Head of caudate nucleus (tissue), 42 donors: ENCODE results near the gene SEPTIN6.

Experiments used
- DNase-seq, 42 donors: peaks; one replicate each; pipeline versions ENCODE4 v3.0.0 to v3.0.0-alpha.2; 2020 to 2021; ENCODE audit warnings: mixed read lengths in 7 of 42
- intact Hi-C: fragments of 100-400 bp; cut with DNase I; formaldehyde crosslinking; loops from one replicate; pipeline ENCODE4 v1.15.0; 2022

The SEPTIN6 gene

DNA sequence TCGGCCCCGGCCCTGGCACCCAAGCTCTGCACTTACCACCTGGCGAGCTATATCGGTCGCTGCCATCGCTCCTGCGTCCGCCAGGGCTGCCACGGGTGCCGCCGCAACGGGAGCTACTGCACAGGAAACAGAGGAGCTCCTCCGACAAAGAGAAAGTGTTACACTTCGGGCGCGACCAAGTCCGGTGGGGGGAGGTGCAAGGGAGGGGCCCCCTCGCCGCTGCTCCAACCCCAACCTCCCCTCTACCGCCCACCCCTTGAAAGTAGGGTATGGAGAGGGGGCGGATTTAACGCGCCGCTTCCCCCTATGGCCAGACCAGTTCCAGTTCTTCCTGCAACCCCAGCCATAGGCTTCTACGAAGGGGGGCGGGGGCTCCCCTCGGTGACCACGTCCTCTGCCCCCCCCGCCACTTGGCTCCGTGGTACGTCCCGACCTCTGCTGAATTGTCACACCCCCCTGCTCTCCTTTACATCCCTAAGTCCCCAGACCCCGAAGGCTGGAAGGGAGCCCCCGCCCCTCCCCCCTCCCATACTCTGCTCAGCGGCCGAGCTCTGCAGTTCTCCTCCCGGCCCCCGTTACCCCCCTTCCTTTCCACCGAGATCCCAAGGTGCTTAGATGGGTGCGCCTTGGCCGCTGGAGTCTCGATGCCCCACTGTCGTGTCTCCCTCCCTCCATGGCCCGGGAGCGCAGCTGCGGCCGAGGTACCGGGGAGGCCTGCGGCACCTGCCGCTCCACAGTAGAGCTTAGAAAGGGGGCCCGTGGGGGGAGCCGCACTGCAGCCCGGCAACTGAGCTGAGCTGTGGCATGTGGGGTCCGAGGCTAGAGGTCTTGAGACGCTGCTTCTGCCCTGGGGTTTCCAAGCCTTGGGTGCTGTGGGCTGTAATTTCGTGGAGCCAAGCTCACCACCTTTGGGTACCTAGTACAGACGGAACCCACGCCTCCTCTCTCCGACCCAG is at the start of gene SEPTIN6:
SEPTIN6 (minus strand) TSS at position 129 of the 956 bp plus-strand sequence; CDS start at position 66, 63 bp downstream.
- intact Hi-C loops: no loop called here
- DNase-seq: peak in 41 of 42 donors; percentile 1 to 70 (median 43)

DNA sequence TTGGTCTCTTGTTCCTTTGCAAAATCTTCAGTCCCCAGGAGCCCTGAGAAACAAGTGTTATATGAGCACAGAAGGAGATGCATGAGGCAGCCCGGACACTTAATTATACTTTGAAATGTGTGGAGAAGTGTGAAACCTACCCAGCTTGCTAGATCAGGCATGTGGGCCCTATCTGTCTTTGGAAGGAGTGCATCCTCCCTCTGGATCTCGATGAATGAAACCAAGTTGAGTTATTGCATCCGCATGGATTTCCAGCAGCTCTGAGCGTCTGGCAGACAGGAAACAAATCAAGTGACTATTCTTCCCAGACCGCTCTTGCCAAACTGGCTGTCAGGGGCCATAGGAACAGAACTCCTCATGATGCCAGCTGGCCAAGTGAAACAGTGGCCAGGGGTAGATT is 45.8 kb upstream of the SEPTIN6 start:
- intact Hi-C loops: no loop called here
- DNase-seq: peak in 1 of 42 donors; percentile 13

DNA sequence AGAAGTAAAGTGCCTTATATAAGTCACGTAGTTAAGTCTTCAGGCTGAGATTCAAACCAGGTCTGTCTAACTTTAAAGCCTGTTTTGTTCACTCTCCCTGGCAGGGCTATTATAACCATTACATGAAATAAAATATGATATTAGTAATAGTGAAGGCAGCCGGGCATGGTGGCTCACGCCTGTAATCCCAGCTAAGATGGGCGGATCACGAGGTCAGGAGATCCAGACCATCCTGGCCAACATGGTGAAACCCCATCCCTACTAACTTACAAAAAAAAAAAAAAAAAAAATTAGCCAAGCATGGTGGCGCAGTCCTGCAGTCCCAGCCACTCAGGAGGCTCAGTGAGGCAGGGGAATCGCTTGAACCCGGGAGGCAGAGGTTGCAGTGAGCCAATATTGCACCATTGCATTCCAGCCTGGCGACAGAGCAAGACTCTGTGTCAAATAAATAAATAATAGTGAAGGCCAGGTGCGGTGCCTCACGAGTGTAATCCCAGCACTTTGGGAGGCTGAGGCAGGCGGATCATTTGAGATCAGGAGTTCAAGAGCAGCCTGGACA is 43.3 kb upstream of the SEPTIN6 start:
- intact Hi-C loops: no loop called here
- DNase-seq: peak in 1 of 42 donors; percentile 7

DNA sequence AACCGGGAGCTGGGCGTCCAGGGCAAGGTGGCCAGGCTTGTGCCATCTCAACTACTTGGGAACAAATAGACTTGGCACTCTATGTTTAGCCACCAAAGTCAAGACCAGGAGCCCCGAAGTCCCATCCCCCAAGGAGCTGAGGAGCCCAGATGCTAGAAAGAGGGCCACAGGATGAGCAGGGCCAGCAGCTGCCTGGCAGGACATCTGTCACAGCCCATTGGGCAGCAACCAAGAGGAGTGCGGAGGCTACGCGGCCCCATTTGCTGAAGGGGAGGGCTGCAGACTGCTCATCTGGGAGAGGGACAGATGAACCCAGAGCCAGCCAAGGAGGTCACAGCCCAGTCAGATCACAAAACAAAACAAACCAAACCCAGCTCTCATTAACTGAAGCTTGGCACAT is 42.5 kb upstream of the SEPTIN6 start:
- DNase-seq: peak in 2 of 42 donors; percentile 10 to 16
- intact Hi-C loops: no loop called here

DNA sequence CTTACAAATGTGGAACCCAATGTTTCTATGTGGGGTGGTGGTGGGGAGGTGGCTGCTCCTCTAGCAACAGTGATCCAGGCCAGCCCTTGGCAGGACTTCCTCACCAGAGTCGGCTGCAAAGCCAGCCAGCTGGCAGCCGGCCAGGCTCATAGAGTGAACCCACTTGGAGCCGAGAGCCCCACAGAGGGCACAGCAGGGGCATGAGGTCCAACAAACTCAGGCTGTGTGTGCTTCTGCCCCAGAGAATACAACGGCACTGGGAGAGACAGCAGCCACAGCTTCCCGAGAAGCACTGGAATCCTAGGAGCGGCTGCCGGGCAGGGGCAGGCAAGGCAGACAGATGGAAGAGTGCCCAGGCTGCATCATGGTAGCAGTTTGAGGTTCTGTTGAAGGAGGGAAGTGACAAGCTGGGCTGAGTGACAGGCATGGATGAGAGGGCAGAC is 42.0 kb upstream of the SEPTIN6 start:
- DNase-seq: peak; percentile 7 to 73 (median 50)
- intact Hi-C loops: no loop called here

DNA sequence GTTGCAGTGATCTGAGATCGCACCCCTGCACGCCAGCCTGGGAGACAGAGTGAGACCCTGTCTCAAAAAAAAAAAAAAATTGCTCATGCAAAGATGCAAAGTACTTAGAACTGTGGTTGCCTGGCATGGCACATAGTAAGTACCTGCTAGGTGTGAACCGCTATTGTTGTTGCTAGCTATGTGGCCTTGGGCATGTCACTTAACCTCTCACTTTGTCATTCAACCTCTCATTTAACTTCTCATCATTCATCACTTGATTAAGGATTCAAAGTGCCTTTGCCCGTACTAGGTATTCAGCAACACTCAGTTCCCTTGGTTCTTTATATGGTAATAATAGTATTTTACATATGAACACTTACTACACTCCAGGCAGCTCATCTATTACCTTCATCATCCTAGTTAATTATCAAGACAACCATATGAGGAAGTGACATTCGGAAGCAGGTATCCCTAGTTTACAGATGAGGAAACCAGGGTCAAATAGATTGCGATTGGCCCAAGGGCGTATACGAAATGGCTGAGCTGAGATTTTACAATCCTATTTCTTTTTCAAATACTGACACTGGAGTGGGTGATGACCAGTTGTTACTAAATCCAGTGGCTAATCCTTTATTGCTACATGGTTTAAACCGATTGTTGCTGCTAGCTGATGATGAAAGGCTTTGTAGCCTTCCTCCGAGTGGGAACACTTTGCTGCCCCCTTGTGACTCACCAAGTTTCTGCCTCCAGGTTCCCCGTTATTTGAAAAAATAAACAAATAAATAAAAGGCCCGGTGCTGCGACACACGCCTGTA is 36.6 kb upstream of the SEPTIN6 start:
- intact Hi-C loops: no loop called here
- peak in 35 of 42 donors; percentile 6 to 68 (median 40) for DNase-seq

DNA sequence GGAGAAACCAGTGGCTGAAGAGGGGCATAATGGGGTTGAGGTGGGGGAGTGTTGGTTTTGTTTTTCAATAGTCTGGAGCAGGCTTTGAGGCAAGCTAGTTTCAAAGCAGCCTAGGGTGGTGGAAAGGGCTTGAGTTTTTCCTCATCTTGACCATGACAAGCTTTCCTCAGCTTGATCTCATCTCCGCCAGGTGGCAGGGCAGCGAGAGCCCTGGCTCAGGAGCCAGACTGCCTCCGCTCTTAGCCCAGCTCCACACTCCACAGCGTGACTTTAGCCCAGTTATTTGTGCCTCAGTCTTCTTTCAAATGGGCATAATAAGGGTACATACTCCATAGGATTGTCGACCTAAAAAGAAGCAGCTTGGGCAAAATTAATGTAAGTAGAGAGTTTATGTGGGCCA is 35.5 kb upstream of the SEPTIN6 start:
- intact Hi-C loops: no loop called here

DNA sequence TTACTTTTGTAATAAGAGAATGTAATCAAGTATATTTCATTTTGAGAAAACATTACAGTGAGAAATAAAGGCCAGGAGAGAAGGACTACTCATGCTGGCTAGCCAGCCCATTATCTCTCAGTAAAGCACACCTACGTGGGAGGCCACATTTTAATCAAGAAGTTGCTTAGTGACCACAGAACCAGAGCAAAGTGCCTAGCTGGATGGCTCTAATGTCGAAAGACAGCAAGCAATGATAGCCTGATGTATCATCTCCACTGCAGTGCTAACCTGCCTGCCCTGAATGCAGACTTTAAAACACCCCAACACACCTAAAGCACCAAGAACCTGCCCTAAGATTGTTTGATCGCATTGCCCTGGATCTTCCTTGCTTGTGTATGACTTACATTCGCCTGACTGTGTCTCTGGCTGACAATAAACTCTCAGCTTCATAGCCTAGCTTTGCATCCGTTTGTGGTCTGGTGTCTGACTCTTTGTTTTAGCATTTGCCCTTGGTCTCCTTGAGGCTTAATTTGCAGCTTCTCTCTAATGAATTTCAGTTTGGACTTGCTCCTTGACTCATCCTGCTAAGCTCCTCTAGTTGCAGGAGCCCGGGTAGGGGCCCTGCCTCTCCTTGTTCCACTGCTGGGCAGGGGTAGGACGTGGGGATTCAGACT is 34.1 kb upstream of the SEPTIN6 start:
- intact Hi-C loops: no loop called here
- DNase-seq: no peak

More for the DNA sequence above, 35.5 kb upstream of the SEPTIN6 start:
- DNase-seq: no peak

DNA sequence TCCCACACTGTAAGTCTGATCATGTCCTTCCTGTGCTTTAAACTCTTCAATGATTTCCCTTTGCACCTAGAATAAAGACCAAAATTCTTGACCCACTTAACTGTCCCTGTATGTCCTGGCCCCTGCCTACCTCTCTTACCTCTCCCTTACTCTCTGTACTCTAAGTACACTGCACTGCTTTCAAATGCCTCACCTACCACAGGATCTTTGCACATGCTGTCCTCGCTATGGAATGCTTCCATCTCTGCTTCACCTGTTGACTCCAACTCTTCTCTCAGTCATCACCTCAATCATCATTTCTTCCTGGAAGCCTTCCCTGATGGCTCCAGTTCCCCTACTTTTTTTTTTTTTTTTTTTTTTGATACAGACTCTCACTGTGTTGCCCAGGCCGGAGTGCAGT is 29.0 kb upstream of the SEPTIN6 start:
- intact Hi-C loops: no loop called here
- DNase-seq: no peak

DNA sequence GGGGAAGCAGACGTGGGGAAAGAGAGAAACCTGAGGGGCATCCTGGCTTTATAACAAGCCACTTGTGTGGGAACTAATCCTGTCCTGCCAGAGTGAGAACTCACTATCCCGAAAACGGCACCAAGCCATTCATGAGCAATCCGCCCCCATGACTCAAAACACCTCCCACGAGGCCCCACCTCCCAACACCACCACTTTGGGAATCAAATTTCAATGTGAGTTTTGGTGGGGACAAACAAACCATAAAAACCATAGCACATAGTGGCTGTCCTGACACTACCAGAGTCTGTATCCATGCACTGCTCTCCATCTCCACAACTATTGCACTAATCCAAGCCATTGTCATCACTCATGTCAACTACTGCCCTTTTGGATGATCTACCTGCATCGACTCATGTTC is 28.5 kb upstream of the SEPTIN6 start:
- no peak for DNase-seq
- intact Hi-C loops: no loop called here

DNA sequence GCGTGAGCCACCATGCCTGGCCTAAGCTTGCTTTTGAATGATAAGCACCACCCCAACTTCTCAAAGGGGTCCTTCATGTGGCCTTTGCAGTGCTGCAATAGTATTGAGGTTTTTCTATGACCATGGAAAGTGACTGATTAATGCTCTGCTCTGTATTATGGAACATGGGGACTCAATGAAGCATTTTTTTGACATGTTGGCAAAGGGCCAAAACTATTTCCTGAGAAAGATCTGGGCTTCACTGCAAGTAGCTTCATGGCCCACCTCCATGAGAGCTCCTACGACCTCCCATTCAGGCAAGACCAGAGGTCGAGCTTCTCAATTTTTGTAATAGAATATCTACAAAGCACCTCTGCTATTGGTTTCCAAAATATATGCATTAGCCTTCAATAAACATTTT is 16.7 kb upstream of the SEPTIN6 start:
- DNase-seq: no peak
- intact Hi-C loops: no loop called here

DNA sequence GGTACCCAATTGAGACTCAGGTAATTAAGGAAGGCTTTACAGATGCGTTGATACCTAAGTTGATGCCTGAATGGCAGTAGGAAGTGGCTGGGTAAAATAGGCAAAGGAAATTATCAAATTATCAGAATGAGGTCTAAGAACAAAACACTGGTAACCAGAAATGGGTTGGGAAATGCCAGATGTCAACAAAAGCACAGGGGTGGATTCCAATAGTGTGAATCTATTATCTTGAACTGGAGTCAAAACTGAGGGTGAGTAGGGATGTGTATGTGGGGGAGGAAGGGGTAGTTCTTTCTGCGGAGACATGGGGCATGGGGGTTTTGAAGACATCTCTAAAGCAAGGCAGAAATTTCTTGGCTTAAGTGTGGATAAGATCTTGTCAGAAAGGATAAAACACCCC is 16.0 kb upstream of the SEPTIN6 start:
- intact Hi-C loops: no loop called here
- no peak for DNase-seq

DNA sequence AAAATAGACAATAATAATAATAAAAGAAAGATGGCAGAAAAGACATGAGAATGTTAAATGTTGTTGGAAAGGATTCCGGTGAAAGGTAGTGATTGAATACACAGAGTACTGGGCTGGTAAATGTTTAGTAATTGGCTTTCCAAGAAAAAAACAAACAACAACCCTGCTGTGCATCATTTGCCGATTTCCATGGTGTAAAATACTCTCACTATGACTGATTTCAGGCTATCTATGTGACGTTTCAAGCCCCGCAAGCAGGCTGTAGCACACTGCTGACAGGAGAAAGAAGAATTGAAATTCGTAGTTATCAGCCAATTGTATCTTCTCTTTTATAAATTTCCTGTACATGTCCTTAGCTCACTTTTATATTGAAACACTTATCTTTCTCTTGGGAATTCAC is 13.6 kb upstream of the SEPTIN6 start:
- intact Hi-C loops: no loop called here
- DNase-seq: no peak

DNA sequence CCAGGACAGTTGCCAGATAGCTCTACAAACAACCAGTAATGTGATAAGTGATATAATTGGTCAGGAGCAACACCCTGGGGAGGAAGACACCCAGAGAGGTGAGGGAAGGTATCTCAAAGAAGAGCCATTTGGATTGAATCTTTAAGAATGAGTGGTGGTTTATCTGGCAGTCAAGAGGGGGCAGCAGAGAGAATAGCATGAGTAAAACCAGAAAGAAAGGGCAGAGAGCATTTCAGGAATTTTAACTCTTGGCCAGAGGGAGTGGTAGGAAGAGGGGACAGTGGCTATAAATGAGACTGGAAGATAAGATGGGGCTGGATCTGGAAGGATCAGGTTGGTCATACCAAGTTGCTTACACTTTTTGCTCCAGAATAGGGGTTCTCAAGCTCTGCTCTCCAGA is 5.9 kb upstream of the SEPTIN6 start:
- DNase-seq: peak in 5 of 42 donors; percentile 15 to 44 (median 16)
- intact Hi-C loops: no loop called here

DNA sequence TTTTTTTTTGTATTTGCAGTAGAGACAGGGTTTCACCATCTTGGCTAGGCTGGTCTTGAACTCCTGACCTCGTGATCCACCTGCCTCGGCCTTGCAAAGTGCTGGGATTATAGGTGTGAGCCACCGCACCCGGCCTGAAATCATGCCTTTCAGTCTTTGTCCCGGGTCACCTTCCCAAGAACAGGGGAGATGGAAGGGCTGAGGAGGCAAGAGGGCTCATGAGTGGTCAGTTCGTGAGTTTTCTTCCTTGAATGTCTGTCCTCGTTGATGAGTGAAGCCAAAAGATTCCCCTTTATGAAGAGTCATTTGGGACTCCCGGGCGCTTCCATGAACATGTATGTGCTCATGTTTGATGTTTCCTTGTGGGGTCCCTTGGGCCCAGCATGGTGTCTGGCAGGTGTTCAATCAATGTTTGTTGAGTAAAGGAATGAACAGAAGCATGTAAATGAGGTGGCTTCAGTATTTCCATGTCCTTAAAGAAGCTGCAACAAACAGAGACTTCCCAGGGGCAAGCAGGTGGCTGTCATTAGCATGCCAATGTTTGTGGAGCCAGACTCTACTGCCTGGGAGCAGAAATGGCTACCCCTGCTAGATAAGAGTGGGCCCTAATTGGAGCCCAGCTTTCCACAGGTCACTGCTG is 3.4 kb upstream of the SEPTIN6 start:
- no peak for DNase-seq
- intact Hi-C loops: no loop called here

DNA sequence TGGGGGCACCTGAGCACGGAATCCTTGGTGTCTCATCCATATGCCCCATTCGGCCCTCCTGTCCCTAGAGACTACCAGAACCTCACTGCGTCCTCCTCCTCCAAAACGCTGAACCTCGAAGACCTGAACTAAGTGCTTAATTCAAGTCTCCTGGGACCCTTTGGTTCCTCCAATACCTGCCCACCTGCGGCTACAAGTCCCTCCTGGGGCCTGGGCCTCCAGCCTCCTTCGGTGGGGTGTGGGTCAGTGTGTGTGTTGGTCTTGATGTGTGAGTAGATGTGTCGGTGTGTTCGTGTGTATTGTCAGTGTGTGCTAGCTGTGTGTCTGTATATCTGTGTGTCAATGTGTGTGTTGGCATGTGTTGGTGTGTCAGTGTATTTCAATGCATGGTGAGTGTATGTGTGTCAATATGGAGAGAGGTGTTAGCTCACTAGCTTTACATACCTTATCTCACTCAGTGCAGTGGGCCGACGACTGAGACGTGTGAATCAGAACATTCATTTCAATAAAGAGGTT is 2.6 kb upstream of the SEPTIN6 start:
- no peak for DNase-seq
- intact Hi-C loops: no loop called here

DNA sequence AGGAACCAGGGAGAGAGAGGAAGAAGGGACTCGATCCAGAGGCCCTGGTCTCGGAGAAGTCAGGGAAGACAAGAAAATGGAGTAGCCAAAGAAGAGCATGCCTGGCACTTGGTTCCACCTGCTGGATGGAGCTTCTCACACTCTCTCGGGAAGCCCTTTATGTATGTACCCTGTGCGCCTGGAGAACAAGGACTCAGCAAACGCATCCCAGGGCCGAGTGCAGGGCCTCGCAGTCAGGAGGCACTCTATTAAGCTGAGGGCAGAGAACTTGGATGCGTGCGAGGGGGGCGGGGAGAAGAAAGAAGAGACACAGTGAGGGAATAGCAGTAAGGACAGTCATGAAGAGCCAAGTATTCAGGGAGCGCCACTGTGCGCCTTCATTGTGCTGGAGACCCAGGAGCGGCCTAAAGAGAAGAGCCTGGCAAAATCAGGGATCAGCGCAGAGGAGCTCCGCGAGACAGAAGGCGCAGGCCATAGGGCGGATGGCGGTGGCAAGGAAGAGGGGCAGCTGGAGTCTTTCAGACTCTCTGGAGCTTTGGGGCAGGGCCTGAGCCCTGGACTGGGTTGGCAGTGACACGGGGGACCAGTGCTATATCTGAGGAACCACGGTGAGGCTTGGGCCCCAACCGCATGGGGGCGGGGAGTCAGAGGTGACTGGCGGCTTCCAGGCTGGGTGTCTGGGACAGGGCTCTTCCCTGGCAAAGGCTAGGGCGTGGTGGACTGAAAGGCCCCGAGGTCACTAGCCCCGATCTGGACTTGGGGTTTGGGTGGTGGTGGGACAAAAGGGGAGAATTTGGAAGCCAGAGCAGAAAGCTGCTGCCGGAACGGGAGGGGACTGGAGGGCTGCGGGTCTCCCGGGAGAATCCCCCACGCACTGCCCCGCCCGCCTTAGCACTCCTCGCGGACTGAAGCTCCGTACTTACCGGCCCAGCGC is 1.9 kb upstream of the SEPTIN6 start:
- no peak for DNase-seq
- intact Hi-C loops: no loop called here
